ENCODE data around the gene ALDH1A2.

Gene ALDH1A2

DNA sequence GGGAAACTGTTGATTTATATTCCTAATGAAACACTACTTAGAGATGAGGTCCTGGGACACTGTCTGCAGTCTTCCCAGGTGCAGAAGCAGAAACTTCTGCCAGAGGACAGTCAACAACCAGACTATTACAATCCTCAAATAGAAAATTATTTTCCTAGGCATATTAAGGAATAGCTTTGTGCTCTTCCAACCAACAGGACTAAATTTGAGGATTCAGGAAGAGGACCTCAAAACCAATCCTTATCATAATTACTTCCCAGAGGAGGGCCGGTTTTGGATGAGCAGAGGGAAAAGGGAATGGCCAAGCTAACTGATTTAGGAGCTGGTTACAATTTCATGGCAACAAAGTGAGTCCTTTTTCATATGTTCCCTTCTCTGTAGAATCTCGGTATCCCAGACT lies 21.0 kb downstream of the ALDH1A2 start:
- TF ChIP-seq, protein P1, sequence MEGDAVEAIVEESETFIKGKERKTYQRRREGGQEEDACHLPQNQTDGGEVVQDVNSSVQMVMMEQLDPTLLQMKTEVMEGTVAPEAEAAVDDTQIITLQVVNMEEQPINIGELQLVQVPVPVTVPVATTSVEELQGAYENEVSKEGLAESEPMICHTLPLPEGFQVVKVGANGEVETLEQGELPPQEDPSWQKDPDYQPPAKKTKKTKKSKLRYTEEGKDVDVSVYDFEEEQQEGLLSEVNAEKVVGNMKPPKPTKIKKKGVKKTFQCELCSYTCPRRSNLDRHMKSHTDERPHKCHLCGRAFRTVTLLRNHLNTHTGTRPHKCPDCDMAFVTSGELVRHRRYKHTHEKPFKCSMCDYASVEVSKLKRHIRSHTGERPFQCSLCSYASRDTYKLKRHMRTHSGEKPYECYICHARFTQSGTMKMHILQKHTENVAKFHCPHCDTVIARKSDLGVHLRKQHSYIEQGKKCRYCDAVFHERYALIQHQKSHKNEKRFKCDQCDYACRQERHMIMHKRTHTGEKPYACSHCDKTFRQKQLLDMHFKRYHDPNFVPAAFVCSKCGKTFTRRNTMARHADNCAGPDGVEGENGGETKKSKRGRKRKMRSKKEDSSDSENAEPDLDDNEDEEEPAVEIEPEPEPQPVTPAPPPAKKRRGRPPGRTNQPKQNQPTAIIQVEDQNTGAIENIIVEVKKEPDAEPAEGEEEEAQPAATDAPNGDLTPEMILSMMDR (IDR thresholded peaks at IDR 0.05; ENCODE audit: low read depth, low read length) = no peak
- DNase-seq (ENCODE audit: low read depth in 2 of 2) = no peak
- H3K4me3 ChIP-seq (replicated peaks in 1 of 2; ENCODE audit: low read depth in 2 of 2, low read length in 2 of 2) = no peak overlapping the region

DNA sequence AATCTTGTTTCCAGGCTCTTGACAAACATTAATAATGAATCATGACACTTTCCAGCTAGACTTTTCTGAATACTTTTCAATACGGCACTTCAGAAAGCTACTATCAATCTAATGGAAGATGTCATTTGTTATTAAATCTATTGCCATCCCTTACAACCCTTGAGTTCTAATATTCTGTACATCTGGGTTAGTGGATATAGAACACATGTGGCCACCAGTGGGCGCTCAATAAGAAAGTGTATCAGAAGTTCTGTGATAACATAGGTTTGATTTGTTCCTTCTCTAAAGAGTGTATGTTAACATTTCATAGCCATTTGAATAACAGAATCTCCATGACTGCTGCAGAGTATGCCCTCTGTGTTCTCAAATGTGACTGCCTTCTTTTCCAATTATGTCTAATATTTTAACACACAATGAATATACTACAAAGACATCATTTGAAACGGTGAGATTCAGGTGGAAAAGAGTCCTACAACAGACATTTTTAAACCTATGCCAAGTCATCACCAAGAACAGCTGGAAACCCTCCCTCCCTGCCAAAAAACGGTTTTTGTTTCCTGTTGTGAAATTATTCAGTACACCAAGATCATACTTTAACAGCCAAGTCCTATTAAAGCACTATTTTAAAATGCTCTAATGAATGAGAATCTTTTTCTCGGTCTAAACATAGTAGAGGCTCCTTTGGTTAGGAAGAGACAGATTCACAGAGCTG lies 22.2 kb downstream of the ALDH1A2 start:
- H3K4me3 ChIP-seq (replicated peaks in 1 of 2; ENCODE audit: low read depth in 2 of 2, low read length in 2 of 2) = no peak overlapping the region
- DNase-seq (ENCODE audit: low read depth in 2 of 2) = peak; percentile 57 to 62
- TF ChIP-seq, protein P1 (IDR thresholded peaks at IDR 0.05; ENCODE audit: low read depth, low read length) = peak; percentile 64

DNA sequence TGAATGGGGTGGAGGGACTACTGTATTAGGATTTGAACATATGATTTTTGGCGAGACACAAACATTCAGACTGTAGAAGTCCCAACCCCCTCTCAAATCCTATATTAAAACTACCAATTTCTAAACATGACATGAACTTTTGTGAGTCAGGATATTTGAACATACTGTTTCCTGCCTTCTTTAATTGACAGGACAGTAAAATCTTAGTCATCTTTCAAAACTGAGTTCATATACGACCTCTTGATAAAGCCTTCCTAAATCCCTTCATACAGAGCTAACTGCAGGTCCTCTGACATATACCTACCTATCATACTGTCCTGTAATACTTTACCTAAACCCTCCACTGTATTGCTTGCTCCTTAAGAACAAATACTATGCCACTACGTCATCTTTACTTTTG lies 23.5 kb downstream of the ALDH1A2 start:
- no peak overlapping the region for H3K4me3 ChIP-seq (replicated peaks in 1 of 2; ENCODE audit: low read depth in 2 of 2, low read length in 2 of 2)
- DNase-seq (ENCODE audit: low read depth in 2 of 2) = no peak
- TF ChIP-seq, protein P1 (IDR thresholded peaks at IDR 0.05; ENCODE audit: low read depth, low read length) = no peak

DNA sequence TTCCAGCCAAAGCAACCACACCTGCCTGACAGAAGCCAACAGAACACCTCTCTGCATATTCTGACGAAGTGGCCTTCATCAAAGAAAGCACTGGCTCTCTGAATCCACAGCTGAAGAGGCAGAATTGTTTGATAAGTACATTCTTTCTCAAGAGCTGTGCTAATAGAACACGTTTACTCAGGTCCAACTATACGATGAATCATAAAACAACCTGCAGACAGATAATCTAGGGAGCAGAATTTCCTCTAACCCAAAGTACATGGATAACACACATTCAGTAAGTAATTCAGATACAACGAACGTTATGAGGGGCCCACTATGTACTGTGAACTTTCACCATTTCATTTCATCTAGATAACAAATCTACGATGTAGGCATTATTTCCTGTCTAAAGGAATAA lies 25.4 kb downstream of the ALDH1A2 start:
- DNase-seq (ENCODE audit: low read depth in 2 of 2) = no peak
- H3K4me3 ChIP-seq (replicated peaks in 1 of 2; ENCODE audit: low read depth in 2 of 2, low read length in 2 of 2) = no peak overlapping the region
- TF ChIP-seq, protein P1 (IDR thresholded peaks at IDR 0.05; ENCODE audit: low read depth, low read length) = no peak

DNA sequence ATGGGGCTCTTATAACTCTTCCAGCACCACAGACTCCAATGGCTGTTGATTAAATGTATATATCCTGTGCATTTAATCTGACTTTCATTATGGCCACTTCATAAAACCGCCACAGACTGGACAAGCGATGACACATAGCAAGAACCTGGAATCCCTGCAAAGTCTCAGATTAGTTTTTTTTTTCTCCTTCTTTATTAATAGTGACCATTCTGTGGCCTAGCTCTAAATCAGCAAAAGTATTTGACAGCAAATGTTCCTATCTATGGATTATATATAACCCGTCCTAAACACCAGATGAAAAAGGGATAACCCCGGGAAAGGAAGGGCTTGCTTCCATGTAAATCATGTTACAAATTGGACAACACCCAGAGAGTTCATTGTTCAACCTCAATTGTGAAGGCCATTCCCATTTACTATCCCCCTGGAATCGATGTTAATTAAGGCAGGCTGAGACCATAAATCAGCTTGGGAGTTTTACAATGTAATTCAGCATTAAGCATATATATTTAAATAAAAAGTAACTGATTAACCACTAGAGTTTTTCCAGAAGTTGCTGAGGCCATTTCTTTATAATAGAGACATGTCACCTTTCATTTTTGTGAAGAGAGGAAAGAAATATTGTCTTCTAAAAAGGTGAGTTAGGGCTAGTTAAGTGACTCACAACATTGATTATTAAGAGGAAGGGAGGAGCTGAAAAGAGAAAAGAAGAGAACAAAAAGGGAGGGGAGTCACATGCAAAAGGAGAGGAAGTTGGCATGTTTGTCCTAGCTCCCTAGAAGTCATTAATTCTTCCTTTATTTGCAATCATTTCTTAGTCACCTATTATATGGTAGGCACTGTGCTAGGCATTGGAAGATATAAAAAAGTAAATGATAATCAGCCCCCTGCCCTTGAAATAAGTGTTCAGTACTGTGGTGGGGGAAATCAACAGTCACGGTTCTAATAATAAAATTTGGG lies 26.2 kb downstream of the ALDH1A2 start:
- no peak for DNase-seq (ENCODE audit: low read depth in 2 of 2)
- TF ChIP-seq, protein P1 (IDR thresholded peaks at IDR 0.05; ENCODE audit: low read depth, low read length) = no peak
- H3K4me3 ChIP-seq (replicated peaks in 1 of 2; ENCODE audit: low read depth in 2 of 2, low read length in 2 of 2) = no peak overlapping the region

DNA sequence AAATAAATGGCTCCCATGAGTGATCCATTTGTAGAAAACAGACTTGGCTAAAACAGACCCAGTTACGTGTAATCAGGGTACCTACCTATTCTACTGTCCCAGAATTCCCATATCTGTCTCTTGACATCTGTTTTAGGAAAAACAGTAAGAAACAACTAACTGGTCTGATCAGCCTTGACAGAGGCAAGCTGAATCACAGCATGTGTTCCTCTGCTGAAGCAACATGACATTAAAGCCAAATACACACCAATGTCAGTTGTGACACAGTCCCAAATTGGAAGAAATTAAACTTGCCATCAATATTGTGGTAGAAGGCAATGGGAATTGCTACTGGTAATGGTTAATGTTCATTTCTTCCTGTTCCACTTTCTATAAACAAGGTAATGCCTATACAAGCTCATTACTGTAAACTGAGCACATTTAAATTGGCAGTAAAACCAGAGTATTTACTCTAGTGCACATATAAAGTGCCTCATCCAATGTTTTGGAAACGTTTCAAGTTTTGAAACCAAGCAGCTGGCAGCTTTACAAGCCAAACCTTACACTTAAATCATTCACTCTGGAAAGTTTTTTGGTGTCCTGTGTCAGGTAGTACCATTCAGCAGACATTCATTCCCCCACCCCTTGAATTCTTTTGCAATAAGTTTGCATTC lies 27.0 kb downstream of the ALDH1A2 start:
- H3K4me3 ChIP-seq (replicated peaks in 1 of 2; ENCODE audit: low read depth in 2 of 2, low read length in 2 of 2) = no peak overlapping the region
- TF ChIP-seq, protein P1 (IDR thresholded peaks at IDR 0.05; ENCODE audit: low read depth, low read length) = no peak
- peak; percentile 70 to 71 for DNase-seq (ENCODE audit: low read depth in 2 of 2)
